GM08714 (cell line): ENCODE results near the gene AIF1.
A peak's percentile ranks its signal among the peaks of the same experiment; 100 is the strongest.

Source experiments
- H3K4me3 ChIP-seq: fragments of 200-500 bp; sonication (Bioruptor generic); 2 replicates; pipeline ENCODE4 v1.5.1; 2014; ENCODE audit warnings: mild to moderate bottlenecking, low read length, inconsistent platforms
- ZNF274 ChIP-seq: IDR thresholded peaks from 2 replicates; pipeline ENCODE4 v1.6.1; 2012; ENCODE audit warnings: mild to moderate bottlenecking, low read depth, low read length

The AIF1 gene

DNA sequence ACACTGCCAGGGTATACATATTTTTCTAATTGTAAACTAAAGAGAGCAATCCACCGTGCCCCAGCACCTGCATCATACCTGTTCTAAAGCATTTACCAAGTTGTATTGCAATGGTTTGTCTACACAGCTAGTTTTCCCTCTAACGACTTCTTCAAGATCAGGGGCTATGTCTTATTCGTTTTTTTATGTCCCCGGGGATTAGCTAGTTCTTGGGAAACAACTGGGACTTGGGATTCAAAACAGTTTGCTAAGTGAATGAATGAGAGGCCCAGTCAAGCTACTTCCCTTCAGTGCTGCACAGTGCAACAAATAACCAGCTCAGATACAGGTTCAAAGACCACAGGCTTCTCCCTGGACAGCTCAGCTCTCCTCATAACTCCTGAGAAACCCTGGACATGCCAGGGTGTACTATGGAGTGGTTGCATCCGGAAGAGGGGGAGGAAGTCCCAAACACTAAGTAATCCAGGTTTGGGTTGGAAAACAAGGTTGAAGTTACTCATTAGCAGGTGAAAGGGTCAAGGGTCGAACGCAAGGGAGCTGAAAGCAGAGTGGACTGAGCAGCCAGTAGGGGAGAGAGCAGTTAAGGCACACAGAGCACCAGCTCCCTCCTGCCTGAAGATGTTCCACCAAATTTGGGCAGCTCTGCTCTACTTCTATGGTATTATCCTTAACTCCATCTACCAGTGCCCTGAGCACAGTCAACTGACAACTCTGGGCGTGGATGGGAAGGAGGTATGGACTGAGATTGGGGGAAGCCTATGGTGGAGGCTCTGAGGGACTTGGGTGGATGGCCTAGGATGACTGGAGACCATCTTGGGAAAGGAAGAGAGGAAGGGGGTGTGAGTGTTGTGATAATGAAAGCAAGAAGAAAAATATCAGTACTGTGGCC is 40.6 kb downstream of the AIF1 start, which contains the start of gene APOM:
APOM (plus strand) TSS at position 546 of the 889 bp plus-strand sequence; CDS start at position 619, 73 bp downstream.
- no peak within 1 kb of the TSS for H3K4me3 ChIP-seq
- no peak for TF ChIP-seq ZNF274

DNA sequence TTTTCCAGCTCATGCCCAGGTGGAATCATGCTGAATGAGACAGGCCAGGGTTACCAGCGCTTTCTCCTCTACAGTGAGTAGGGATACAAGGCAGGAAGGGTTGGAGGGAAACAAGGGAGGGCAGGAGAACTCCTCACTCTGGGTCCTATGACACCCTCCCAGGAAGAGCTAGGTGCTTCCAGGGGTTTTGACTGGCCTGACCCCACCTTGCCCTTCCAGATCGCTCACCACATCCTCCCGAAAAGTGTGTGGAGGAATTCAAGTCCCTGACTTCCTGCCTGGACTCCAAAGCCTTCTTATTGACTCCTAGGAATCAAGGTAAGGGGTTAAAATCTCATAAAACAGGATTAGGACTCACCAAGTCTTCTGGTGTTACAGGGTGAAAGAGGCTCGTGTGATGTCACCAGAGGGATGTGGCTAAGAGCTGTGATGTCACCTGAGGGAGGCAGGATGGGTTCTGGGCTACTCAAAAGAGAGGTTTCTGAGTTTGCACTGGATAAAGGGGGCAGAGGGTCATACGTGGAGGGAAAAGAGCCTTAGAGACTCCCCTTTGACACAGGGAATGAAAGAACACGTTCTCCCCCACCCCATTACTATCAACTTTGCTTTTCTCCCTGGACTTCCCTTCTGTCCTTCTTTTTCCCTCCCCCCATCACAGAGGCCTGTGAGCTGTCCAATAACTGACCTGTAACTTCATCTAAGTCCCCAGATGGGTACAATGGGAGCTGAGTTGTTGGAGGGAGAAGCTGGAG is 42.5 kb downstream of the AIF1 start:
- H3K4me3 ChIP-seq = no peak overlapping the region
- TF ChIP-seq ZNF274 = no peak

- no peak for TF ChIP-seq ZNF274
- no peak overlapping the region for H3K4me3 ChIP-seq
Measured at GRCh38 chr6:31658158-31658688, 43.2 kb downstream of the AIF1 start.

DNA sequence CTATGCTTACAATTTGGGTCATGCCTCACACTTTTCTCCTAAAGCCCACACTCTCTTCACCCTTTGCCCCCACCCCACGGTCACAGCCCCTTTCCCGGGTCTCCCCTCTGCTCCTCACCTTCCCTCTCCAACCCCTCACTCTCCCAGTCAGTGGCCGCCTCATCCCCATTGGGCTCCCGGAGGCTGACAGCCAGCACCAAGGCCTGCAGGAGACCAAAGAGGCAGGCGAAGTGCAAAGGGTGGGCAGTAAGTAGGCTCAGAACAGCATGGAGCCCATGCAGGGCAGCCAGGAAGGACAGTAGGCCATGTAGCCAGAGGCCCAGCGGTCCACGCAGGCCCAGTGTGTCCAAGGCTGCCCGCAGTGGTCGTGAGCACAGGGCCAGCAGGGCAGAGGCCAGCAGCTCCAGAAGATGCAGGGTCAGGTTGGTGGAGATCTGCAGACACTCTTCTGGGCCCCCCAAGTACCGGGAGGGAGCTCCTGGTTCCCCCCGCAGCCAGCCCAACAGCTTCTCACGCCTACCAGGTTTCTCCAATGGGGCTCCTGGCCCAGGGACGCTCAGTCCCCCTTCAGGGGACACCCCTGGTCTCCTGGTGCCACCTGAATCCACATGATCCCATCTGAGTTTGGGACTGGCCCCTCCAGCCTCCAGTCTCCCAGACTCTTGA is 44.1 kb downstream of the AIF1 start:
- TF ChIP-seq ZNF274 = no peak
- peak overlapping the region; percentile 76; the same call in 1 of the 2 replicates for H3K4me3 ChIP-seq

GRCh38 chr6:31659649-31660380 is 44.8 kb downstream of the AIF1 start:
- no peak for TF ChIP-seq ZNF274
- peak overlapping the region; percentile 76 for H3K4me3 ChIP-seq

DNA sequence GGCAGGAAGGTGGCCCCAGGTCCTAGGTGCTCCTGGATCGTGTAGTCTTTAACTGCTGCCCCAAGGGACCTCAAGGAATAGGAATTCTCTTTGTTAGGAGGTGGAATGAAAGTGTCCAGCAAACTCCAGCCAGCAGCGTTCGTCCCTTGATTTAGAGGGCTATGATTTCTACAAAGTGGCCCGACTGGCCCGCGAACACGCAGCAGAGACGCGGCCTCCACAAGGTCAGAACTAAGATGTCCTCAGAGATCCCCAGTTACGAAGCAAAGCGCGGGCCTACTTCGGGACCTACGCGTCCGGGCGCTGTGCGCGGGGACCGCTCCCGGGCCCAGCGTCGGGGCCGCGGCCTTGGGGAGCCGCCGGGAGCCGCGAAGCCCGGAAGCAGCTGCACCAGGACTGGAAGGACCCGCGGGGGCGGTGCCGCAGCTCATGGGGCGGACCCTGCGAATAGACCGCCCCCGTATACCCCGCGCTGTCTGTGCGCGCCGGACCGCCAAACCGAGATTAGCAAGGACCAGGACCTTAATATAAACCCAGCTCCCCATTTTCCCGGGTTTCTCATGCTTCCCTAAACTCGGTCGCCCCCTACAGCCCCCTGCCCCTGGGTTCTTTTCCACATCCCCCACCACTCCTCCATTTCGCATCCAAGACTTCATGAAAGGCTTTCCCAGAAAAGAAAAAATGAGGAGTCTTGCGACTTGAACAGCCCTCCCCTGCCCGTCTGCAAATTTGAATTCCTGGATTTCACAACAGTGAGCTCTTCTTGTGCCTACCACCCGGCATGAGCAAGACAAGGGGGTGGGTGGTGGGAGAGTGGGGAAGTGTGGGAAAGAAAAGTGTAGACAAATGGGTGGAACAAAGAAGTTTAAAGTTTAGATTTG is 45.6 kb downstream of the AIF1 start, which contains the start of gene C6orf47:
C6orf47 (minus strand) TSS at position 398 of the 881 bp plus-strand sequence. CDS start 831 bp downstream, outside the sequence.
- TF ChIP-seq ZNF274 = no peak
- peak within 1 kb of the TSS; percentile 76 for H3K4me3 ChIP-seq

GRCh38 chr6:31661262-31662123 is 46.5 kb downstream of the AIF1 start:
- H3K4me3 ChIP-seq = peak overlapping the region; percentile 76; the same call in 1 of the 2 replicates
- no peak for TF ChIP-seq ZNF274

DNA sequence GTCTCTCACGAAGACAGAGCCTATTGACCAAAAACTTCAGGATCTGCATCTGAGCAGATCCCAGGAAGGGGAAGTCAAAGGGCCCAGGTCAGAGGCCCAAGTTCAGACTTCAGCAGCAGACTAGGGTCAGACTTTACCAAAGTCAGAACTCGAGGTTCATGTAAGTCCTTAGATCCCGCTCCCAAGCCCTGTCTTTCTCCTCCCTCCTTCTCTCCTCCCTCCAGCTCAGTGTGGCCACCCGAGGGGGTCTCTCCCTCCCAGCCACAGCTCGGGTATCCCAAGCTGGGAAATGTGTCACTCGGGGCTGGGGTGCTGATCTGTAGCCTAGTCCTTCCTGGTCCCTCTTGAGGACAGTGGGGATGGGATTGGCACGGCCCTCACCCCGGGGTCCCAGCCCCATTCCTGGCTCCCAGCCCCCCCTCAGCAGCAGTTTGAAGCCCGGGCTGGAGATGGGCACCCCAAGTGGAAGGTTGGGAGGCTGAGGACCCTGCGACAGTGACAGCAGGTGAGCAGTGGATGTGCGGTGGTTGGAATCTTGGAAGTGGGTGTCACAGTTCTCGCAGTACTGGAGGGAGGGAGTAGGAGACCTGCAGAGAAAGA is 47.2 kb downstream of the AIF1 start:
- H3K4me3 ChIP-seq = peak overlapping the region; percentile 1; the same call in 1 of the 2 replicates
- no peak for TF ChIP-seq ZNF274

DNA sequence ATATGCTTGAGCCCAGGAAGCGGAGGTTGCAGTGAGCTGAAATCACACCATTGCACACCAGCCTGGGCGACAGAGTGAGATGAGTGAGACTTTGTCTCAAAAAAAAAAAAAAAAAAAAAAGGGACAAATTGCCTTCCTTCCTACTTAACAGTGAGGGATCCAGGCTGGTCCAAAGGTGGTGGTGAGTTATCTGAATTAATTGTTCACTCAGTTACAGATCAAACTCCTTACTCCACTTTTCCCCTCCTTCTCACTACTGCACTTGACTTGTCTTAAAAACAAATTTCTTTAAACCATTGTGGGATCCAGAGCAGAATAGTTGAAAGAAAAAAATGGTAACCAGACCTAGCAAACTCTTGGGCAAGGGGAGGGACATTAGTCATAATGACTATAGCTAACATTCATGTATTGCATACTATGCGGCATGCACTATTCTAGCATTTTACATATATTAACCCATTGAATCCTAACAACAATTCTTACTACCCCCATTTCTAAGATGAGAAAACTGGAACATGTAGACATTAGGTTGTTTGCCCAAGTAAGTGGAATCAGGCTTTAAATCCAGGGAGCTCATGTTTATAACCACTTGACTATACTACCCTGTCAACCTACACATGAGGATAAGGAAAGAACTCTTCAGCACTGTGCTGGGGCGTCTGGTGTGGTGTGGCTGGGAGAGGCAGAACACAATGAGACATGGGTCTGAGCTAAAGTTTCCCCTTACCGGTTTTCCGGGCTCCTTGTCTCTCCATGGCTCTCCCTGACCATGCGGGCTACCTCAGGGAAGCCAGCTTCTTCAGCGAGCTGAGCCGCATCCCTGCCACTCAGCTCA is 48.3 kb downstream of the AIF1 start:
- peak overlapping the region; percentile 91; the same call in 1 of the 2 replicates for H3K4me3 ChIP-seq

More for the DNA sequence above, 48.3 kb downstream of the AIF1 start:
- no peak for TF ChIP-seq ZNF274
